A549 (cell line): Measurements from ENCODE around the gene ACOT11.

Source experiments
- EHF ChIP-seq: fragments of 250-450 bp; sonication (Bioruptor Pico); IDR thresholded peaks from 2 replicates; pipeline ENCODE4 v1.5.0; 2020; ENCODE audit warnings: mild to moderate bottlenecking
- MAX ChIP-seq: IDR thresholded peaks from 2 replicates; pipeline ENCODE4 v1.6.1; 2012
- NR3C1 ChIP-seq: fragments of >200 bp; sonication (Bioruptor Twin); formaldehyde crosslinking; IDR thresholded peaks from 3 replicates; pipeline ENCODE4 v1.6.1; 2017
- RAD21 ChIP-seq, 2 experiments: fragments of >200 bp in 1 of 2; sonication (Bioruptor Twin) in 1 of 2; formaldehyde crosslinking in 1 of 2; IDR thresholded peaks in 1 of 2; conservative IDR thresholded peaks in 1 of 2; 2 replicates in 1 of 2; 3 replicates in 1 of 2; pipeline ENCODE4 v1.6.1; 2012 to 2018; ENCODE audit warnings: inconsistent platforms in 1 of 2
- RARB ChIP-seq: fragments of 250-450 bp; sonication (Bioruptor Pico); IDR thresholded peaks from 2 replicates; pipeline ENCODE4 v1.8.0; 2021; ENCODE audit warnings: mild to moderate bottlenecking, moderate library complexity
- TF ChIP-seq, protein P1 (sequence below): fragments of >200 bp; sonication (Bioruptor Twin); formaldehyde crosslinking; IDR thresholded peaks from 3 replicates; pipeline ENCODE4 v1.5.1; 2016

GRCh38 chr1:54597455-54598030, 49.5 kb downstream of the ACOT11 start:
- TF ChIP-seq RARB (CRISPR knock-in tag) = no peak
- TF ChIP-seq NR3C1 = no peak
- TF ChIP-seq MAX = no peak
- no peak for TF ChIP-seq EHF
- TF ChIP-seq, protein P1, sequence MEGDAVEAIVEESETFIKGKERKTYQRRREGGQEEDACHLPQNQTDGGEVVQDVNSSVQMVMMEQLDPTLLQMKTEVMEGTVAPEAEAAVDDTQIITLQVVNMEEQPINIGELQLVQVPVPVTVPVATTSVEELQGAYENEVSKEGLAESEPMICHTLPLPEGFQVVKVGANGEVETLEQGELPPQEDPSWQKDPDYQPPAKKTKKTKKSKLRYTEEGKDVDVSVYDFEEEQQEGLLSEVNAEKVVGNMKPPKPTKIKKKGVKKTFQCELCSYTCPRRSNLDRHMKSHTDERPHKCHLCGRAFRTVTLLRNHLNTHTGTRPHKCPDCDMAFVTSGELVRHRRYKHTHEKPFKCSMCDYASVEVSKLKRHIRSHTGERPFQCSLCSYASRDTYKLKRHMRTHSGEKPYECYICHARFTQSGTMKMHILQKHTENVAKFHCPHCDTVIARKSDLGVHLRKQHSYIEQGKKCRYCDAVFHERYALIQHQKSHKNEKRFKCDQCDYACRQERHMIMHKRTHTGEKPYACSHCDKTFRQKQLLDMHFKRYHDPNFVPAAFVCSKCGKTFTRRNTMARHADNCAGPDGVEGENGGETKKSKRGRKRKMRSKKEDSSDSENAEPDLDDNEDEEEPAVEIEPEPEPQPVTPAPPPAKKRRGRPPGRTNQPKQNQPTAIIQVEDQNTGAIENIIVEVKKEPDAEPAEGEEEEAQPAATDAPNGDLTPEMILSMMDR = no peak
- TF ChIP-seq RAD21 (conservative IDR thresholded peaks at IDR 0.05 in 1 of 2, IDR thresholded peaks at IDR 0.05 in 1 of 2) = no peak
